GM23338 (cell line): ENCODE data around the gene ZNF776. TPM values are rescaled to one million over a fixed set of nuclear protein-coding genes. Genes with fewer than 3 reads are reported as not detected.

Source experiments
- ATAC-seq: fragments of 200-7000 bp; cut with Tn5 transposase; 3 replicates; pipeline ENCODE4 v1.9.1; 2020
- DNase-seq: peaks from one replicate; pipeline ENCODE4 v3.0.0-alpha.2; 2015; ENCODE audit warnings: low spot score
- H2AFZ ChIP-seq: fragments of 200-600 bp; sonication (generic); 2 replicates; pipeline ENCODE4 v1.8.0; 2016; ENCODE audit warnings: antibody characterized with exemption, mild to moderate bottlenecking, moderate library complexity
- H3F3A ChIP-seq: fragments of 200-600 bp; sonication (generic); replicated peaks from 2 replicates; pipeline ENCODE4 v1.8.0; 2017; ENCODE audit warnings: antibody characterized with exemption, mixed run types, low read depth
- H3K27ac ChIP-seq: fragments of 200-600 bp; sonication (generic); 2 replicates; pipeline ENCODE4 v1.6.1; 2016; ENCODE audit warnings: low read depth
- H3K27me3 ChIP-seq: fragments of 200-600 bp; sonication (generic); 2 replicates; pipeline ENCODE4 v1.8.0; 2016; ENCODE audit warnings: mild to moderate bottlenecking, mixed run types, moderate library complexity; ENCODE audit not compliant: insufficient read depth
- H3K36me3 ChIP-seq: fragments of 200-600 bp; sonication (generic); 2 replicates; pipeline ENCODE4 v1.8.0; 2016; ENCODE audit warnings: mild to moderate bottlenecking; ENCODE audit not compliant: insufficient read depth
- H3K4me1 ChIP-seq: fragments of 200-600 bp; sonication (generic); 2 replicates; pipeline ENCODE4 v1.8.0; 2016; ENCODE audit warnings: mild to moderate bottlenecking, moderate library complexity; ENCODE audit not compliant: insufficient read depth
- H3K4me2 ChIP-seq: fragments of 200-600 bp; sonication (generic); 2 replicates; pipeline ENCODE4 v1.7.1; 2017; ENCODE audit warnings: mixed run types
- H3K4me3 ChIP-seq: fragments of 200-600 bp; sonication (generic); 2 replicates; pipeline ENCODE4 v1.6.1; 2016; ENCODE audit warnings: mixed run types
- H3K79me2 ChIP-seq: fragments of 200-600 bp; sonication (generic); replicated peaks from 2 replicates; pipeline ENCODE4 v1.8.0; 2017; ENCODE audit warnings: mild to moderate bottlenecking; ENCODE audit not compliant: insufficient read depth
- H3K9me2 ChIP-seq: fragments of 200-600 bp; sonication (generic); 2 replicates; pipeline ENCODE4 v1.8.0; 2017; ENCODE audit not compliant: insufficient read depth
- H4K20me1 ChIP-seq: fragments of 200-600 bp; sonication (generic); replicated peaks from 2 replicates; pipeline ENCODE4 v1.8.0; 2017; ENCODE audit warnings: mild to moderate bottlenecking; ENCODE audit not compliant: insufficient read depth
- H3K27ac Mint-ChIP-seq: 2 replicates; pipeline ENCODE4 v1.8.0; 2020; ENCODE audit warnings: inconsistent platforms, mild to moderate bottlenecking, moderate library complexity, mixed read lengths
- H3K27me3 Mint-ChIP-seq: 3 replicates; pipeline ENCODE4 v1.8.0; 2022; ENCODE audit warnings: low read depth, mild to moderate bottlenecking, moderate library complexity, mixed read lengths, inconsistent platforms; ENCODE audit not compliant: insufficient read depth, poor library complexity
- H3K36me3 Mint-ChIP-seq: 3 replicates; pipeline ENCODE4 v1.8.0; 2021; ENCODE audit warnings: low read depth, mild to moderate bottlenecking, inconsistent platforms, moderate library complexity, mixed read lengths
- H3K4me1 Mint-ChIP-seq: 3 replicates; pipeline ENCODE4 v1.8.0; 2020; ENCODE audit warnings: mild to moderate bottlenecking, inconsistent platforms, mixed read lengths
- H3K4me3 Mint-ChIP-seq: 3 replicates; pipeline ENCODE4 v1.8.0; 2021; ENCODE audit warnings: moderate library complexity, mild to moderate bottlenecking, inconsistent platforms, mixed read lengths
- H3K9me3 Mint-ChIP-seq: 3 replicates; pipeline ENCODE4 v1.8.0; 2020; ENCODE audit warnings: moderate library complexity, mild to moderate bottlenecking, inconsistent platforms, mixed read lengths
- CREB1 ChIP-seq: fragments of 250-450 bp; sonication (Bioruptor Pico); IDR thresholded peaks from 2 replicates; pipeline ENCODE4 v1.5.0; 2020; ENCODE audit warnings: low read depth, mild to moderate bottlenecking, moderate library complexity
- EZH2 ChIP-seq: fragments of 200-600 bp; sonication (generic); IDR thresholded peaks from one replicate; pipeline ENCODE4 v1.8.0; 2017; ENCODE audit warnings: antibody characterized with exemption, mild to moderate bottlenecking, low read depth; ENCODE audit not compliant: unreplicated experiment
- JUNB ChIP-seq: IDR thresholded peaks from one replicate; pipeline ENCODE4 v1.6.1; 2016; ENCODE audit warnings: antibody characterized with exemption; ENCODE audit not compliant: unreplicated experiment
- POLR2AphosphoS5 ChIP-seq: IDR thresholded peaks from 2 replicates; pipeline ENCODE4 v1.6.1; 2016; ENCODE audit warnings: antibody characterized with exemption, low read depth
- STAT1 ChIP-seq: IDR thresholded peaks from one replicate; pipeline ENCODE4 v1.6.1; 2016; ENCODE audit warnings: antibody characterized with exemption; ENCODE audit not compliant: unreplicated experiment
- ZNF114 ChIP-seq: fragments of 250-450 bp; sonication (Bioruptor Pico); IDR thresholded peaks from 2 replicates; pipeline ENCODE4 v1.5.0; 2020; ENCODE audit warnings: mild to moderate bottlenecking, moderate library complexity
- ZNF331 ChIP-seq: fragments of 250-450 bp; sonication (Bioruptor Pico); IDR thresholded peaks from 2 replicates; pipeline ENCODE4 v1.5.0; 2020; ENCODE audit warnings: low read depth, mild to moderate bottlenecking, moderate library complexity
- ZNF462 ChIP-seq: fragments of 250-450 bp; sonication (Bioruptor Pico); IDR thresholded peaks from 2 replicates; pipeline ENCODE4 v1.5.0; 2020; ENCODE audit warnings: mild to moderate bottlenecking, moderate library complexity
- polyA plus RNA-seq: library from polyadenylated mRNA; unstranded; fragments of >200 nt; fragmentation: Nextera tagmentation; extraction: Ambion mirVana; gene quantifications from 2 replicates; pipeline ENCODE4 v1.2.1, GENCODE V29; 2016
- total RNA-seq: library from RNA; depleted of rRNA; stranded (reverse); fragments of >200 nt; shearing (Covaris generic); gene quantifications from 2 replicates; pipeline ENCODE4 v1.2.3, GENCODE V29; 2014

Gene ZNF776
- total and polyA plus RNA-seq, 2 experiments from 2014 or later, result 5.9 to 19.4 TPM

- no peak for TF ChIP-seq ZNF462 (CRISPR knock-in tag)
- no peak for TF ChIP-seq ZNF331
- no peak for TF ChIP-seq STAT1
- TF ChIP-seq POLR2AphosphoS5, result no peak
Measured at GRCh38 chr19:57712222-57712621, 34.4 kb upstream of the ZNF776 start (continued).

- H3K4me1 ChIP-seq, result no peaks in the 10 kb centered on the region
- peaks cover 12% of the 10 kb centered on the region; the same call in 1 of the 2 replicates for H3K36me3 ChIP-seq
- no peaks in the 10 kb centered on the region for H3K27me3 ChIP-seq
- 0 out of 2 replicates have a peak, but pooled peaks cover 2% of the 10 kb centered on the region for H3K9me2 ChIP-seq
- Mint-ChIP-seq H3K36me3 (peaks cover 44% of the 10 kb centered on the region), H3K4me3 (no peak overlapping the region), H3K27ac (no peak overlapping the region), H3K9me3 (peaks cover 12% of the 10 kb centered on the region; the same call in 2 of the 3 replicates), H3K4me1 (peaks cover 10% of the 10 kb centered on the region), H3K27me3 (no peaks in the 10 kb centered on the region)
- H3K79me2 ChIP-seq, result no peaks in the 10 kb centered on the region
- no peak overlapping the region for H3K27ac ChIP-seq
- no peak for DNase-seq
- no peaks in the 10 kb centered on the region for H4K20me1 ChIP-seq
- no peaks in the 10 kb centered on the region for H3F3A ChIP-seq
- no peak overlapping the region for H2AFZ ChIP-seq
- peak; percentile 25; the same call in 1 of the 3 replicates for ATAC-seq
- 0 out of 2 replicates have a peak overlapping the region, but pooled peaks have one; percentile 45 for H3K4me2 ChIP-seq
- no peak overlapping the region for H3K4me3 ChIP-seq
- TF ChIP-seq ZNF462 (CRISPR knock-in tag), result no peak
- TF ChIP-seq ZNF114 (CRISPR knock-in tag), result no peak
- no peak for TF ChIP-seq CREB1 (CRISPR knock-in tag)
- TF ChIP-seq POLR2AphosphoS5, result no peak
- TF ChIP-seq EZH2, result no peak
- TF ChIP-seq JUNB, result no peak
Measured at GRCh38 chr19:57719424-57719823, 27.2 kb upstream of the ZNF776 start.
